ENCODE measurements around the gene NANS.

NANS gene

DNA sequence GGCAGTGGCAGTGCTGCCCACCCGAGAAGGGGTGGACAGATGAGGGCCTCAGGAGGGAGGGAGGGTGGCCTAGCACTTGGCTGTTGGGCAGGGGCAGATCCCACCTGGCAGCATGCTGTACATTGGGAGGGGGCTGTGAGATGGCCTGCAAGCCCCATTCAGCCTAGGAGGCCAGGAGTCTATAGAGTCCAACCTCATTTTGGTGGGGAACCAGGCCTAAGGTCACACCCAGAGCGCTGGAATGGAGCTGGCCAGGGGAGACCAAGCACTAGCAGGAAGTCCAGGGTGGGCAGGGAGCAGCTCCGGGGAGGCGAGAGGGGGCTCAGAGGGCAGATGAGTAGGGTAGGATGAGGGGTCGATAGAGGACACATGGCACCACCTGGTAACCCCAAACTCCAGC, 39.6 kb downstream of the NANS start:
- no peak overlapping the region for H3K4me3 ChIP-seq (ENCODE audit: insufficient read depth, low read depth, low read length)
- no peaks in the 10 kb centered on the region for H3K36me3 ChIP-seq (ENCODE audit: control insufficient read depth, insufficient read depth, low read length)
- no peak overlapping the region for H3K27ac ChIP-seq (ENCODE audit: insufficient read depth, low read depth, low read length, poor library complexity, severe bottlenecking)
- H3K27me3 ChIP-seq (ENCODE audit: control insufficient read depth, insufficient read depth, low read length, poor library complexity, severe bottlenecking), result no peaks in the 10 kb centered on the region
- WGBS, 2 experiments, result 94 to 97% methylated on average over 5 of the region's 5 CpGs
- H3K4me1 ChIP-seq (ENCODE audit: control insufficient read depth, insufficient read depth, low read length), result peaks cover 6% of the 10 kb centered on the region
- no peaks in the 10 kb centered on the region for H3K9me3 ChIP-seq (ENCODE audit: control insufficient read depth, low read length)

DNA sequence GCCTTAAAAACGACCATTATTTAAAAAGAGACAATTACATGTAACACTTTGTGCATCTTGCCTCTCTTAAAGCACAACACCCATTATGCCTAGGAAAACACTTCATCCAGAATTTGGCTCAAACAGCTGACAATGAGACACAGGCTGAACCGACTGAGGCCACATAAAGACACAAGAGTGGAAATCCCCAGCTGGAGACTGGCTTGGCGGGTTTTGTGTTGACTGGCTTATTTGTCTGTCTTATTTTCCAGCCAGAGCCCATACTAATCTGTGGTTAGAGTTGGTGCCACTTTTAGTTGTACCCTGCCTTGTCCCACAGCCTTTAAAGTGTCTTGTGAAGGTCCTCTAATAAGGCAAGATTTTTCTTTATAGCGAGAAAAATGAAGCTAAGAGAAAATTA, 41.3 kb downstream of the NANS start:
- no peak overlapping the region for H3K27ac ChIP-seq (ENCODE audit: insufficient read depth, low read depth, low read length, poor library complexity, severe bottlenecking)
- 79 to 86% methylated on average over 4 of the region's 4 CpGs for whole genome bisulfite sequencing, 2 experiments
- no peaks in the 10 kb centered on the region for H3K4me1 ChIP-seq (ENCODE audit: control insufficient read depth, insufficient read depth, low read length)
- H3K4me3 ChIP-seq (ENCODE audit: insufficient read depth, low read depth, low read length), result no peak overlapping the region
- no peaks in the 10 kb centered on the region for H3K9me3 ChIP-seq (ENCODE audit: control insufficient read depth, low read length)
- no peaks in the 10 kb centered on the region for H3K36me3 ChIP-seq (ENCODE audit: control insufficient read depth, insufficient read depth, low read length)
- H3K27me3 ChIP-seq (ENCODE audit: control insufficient read depth, insufficient read depth, low read length, poor library complexity, severe bottlenecking), result no peaks in the 10 kb centered on the region

DNA sequence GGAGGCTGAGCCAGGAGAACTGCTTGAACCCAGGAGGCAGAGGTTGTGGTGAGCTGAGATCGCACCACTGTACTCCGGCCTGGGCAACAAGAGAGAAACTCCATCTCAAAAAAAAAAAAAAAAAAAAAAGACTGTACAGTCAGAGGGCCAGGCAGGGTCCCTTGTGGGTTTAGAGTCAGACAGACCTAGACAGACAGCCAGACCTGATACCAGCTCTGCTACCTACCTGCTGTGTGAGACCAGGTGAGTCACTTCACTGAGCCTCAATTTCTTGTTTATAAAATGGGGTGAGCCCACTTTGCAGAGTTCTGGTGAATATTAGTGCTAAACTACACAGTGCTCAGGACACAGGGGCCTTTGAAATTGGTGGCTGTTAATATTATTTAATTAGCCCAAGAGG, 42.8 kb downstream of the NANS start:
- H3K27me3 ChIP-seq (ENCODE audit: control insufficient read depth, insufficient read depth, low read length, poor library complexity, severe bottlenecking), result no peaks in the 10 kb centered on the region
- H3K27ac ChIP-seq (ENCODE audit: insufficient read depth, low read depth, low read length, poor library complexity, severe bottlenecking), result no peak overlapping the region
- H3K4me3 ChIP-seq (ENCODE audit: insufficient read depth, low read depth, low read length), result no peak overlapping the region
- no peaks in the 10 kb centered on the region for H3K9me3 ChIP-seq (ENCODE audit: control insufficient read depth, low read length)
- no peaks in the 10 kb centered on the region for H3K36me3 ChIP-seq (ENCODE audit: control insufficient read depth, insufficient read depth, low read length)
- H3K4me1 ChIP-seq (ENCODE audit: control insufficient read depth, insufficient read depth, low read length), result no peaks in the 10 kb centered on the region
- WGBS, 2 experiments, result 86 to 96% methylated on average over 2 of the region's 2 CpGs

DNA sequence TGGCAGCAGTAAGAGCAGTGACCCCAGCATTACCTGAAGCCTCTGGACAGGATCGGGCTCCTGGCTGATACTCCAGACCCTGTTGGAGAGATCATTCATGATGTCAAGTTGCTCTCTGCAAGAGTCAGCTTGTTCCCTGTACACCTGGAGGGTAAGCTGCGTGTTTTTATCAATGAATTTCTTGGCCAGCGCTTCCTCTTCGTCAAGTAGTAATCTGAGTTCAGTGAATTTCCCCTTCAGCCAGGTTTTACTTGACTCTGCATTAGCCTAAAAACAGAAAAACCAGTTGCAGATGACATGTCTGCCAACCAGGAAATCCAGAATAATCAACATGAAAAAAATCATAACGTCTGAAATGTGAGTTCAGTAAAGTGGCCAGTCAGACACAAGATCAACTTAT, 43.4 kb downstream of the NANS start:
- 93 to 95% methylated on average over 5 of the region's 5 CpGs for WGBS, 2 experiments
- Histone ChIP-seq H3K4me1 (ENCODE audit: control insufficient read depth, insufficient read depth, low read length) (no peaks in the 10 kb centered on the region), H3K27me3 (ENCODE audit: control insufficient read depth, insufficient read depth, low read length, poor library complexity, severe bottlenecking) (no peaks in the 10 kb centered on the region), H3K36me3 (ENCODE audit: control insufficient read depth, insufficient read depth, low read length) (no peaks in the 10 kb centered on the region), H3K27ac (ENCODE audit: insufficient read depth, low read depth, low read length, poor library complexity, severe bottlenecking) (no peak overlapping the region), H3K4me3 (ENCODE audit: insufficient read depth, low read depth, low read length) (no peak overlapping the region), H3K9me3 (ENCODE audit: control insufficient read depth, low read length) (no peaks in the 10 kb centered on the region)

DNA sequence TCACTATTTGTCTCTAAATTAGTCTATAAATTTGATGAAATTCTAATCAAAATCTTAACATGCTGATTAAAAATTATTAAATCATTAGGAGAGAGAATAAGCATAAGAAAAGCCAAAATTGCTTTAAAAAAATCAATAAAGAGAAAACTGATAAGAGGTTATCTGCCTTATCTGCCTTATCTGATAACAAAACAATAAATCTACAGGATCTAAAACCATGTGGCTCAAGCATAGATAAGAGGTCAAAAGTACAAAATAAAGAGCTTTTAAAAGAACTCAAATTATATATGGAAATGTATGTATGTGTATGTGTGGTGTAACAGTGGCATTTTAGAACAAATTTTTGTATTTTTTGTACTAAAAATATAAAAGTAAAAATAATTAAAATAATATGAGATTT, 43.9 kb downstream of the NANS start:
- no peaks in the 10 kb centered on the region for H3K4me1 ChIP-seq (ENCODE audit: control insufficient read depth, insufficient read depth, low read length)
- H3K36me3 ChIP-seq (ENCODE audit: control insufficient read depth, insufficient read depth, low read length), result no peaks in the 10 kb centered on the region
- H3K9me3 ChIP-seq (ENCODE audit: control insufficient read depth, low read length), result no peaks in the 10 kb centered on the region
- no peak overlapping the region for H3K4me3 ChIP-seq (ENCODE audit: insufficient read depth, low read depth, low read length)
- no peak overlapping the region for H3K27ac ChIP-seq (ENCODE audit: insufficient read depth, low read depth, low read length, poor library complexity, severe bottlenecking)
- no peaks in the 10 kb centered on the region for H3K27me3 ChIP-seq (ENCODE audit: control insufficient read depth, insufficient read depth, low read length, poor library complexity, severe bottlenecking)

DNA sequence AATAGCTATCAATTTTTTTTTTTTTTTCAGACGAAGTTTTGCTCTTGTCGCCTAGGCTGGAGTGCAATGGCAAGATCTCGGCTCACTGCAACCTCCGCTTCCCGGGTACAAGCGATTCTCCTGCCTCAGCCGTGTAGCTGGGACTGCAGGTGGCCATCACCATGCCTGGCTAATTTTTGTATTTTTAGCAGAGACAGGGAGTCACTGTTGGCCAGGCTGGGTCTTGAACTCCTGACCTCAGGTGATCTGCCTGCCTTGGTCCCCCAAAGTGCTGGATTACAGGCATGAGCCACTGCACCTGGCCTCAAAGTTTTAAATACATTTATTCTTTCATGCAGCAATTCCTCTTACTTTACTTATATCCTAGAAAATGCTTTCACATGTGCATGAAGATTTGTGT, 44.9 kb downstream of the NANS start:
- Histone ChIP-seq H3K9me3 (ENCODE audit: control insufficient read depth, low read length) (no peaks in the 10 kb centered on the region), H3K4me1 (ENCODE audit: control insufficient read depth, insufficient read depth, low read length) (no peaks in the 10 kb centered on the region), H3K27ac (ENCODE audit: insufficient read depth, low read depth, low read length, poor library complexity, severe bottlenecking) (no peak overlapping the region), H3K27me3 (ENCODE audit: control insufficient read depth, insufficient read depth, low read length, poor library complexity, severe bottlenecking) (no peaks in the 10 kb centered on the region), H3K4me3 (ENCODE audit: insufficient read depth, low read depth, low read length) (no peak overlapping the region), H3K36me3 (ENCODE audit: control insufficient read depth, insufficient read depth, low read length) (no peaks in the 10 kb centered on the region)
- 89 to 92% methylated on average over 7 of the region's 7 CpGs for WGBS, 2 experiments

DNA sequence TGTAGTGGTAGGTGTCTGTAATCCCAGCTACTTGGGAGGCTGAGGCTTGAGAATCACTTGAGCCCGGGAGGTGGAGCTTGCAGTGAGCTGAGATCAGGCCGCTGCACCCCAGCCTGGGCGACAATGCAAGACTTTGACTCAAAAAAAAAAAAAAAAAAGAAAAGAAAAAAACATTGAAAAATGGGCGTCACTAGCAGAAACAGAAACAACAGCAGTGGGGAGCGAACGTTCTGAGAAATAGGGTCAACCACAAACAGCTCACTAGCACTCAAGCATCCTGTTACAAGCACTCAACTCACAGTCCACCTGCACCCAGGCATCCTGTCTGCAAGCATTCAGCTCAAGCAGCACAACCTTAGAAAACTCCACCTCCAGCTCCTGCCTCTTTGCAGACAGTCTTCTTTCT, 45.3 kb downstream of the NANS start:
- H3K4me1 ChIP-seq (ENCODE audit: control insufficient read depth, insufficient read depth, low read length), result no peaks in the 10 kb centered on the region
- no peaks in the 10 kb centered on the region for H3K36me3 ChIP-seq (ENCODE audit: control insufficient read depth, insufficient read depth, low read length)
- H3K4me3 ChIP-seq (ENCODE audit: insufficient read depth, low read depth, low read length), result no peak overlapping the region
- no peaks in the 10 kb centered on the region for H3K27me3 ChIP-seq (ENCODE audit: control insufficient read depth, insufficient read depth, low read length, poor library complexity, severe bottlenecking)
- H3K27ac ChIP-seq (ENCODE audit: insufficient read depth, low read depth, low read length, poor library complexity, severe bottlenecking), result no peak overlapping the region
- H3K9me3 ChIP-seq (ENCODE audit: control insufficient read depth, low read length), result peaks cover 2% of the 10 kb centered on the region
- 47 to 50% methylated on average over 6 of the region's 6 CpGs for WGBS, 2 experiments

DNA sequence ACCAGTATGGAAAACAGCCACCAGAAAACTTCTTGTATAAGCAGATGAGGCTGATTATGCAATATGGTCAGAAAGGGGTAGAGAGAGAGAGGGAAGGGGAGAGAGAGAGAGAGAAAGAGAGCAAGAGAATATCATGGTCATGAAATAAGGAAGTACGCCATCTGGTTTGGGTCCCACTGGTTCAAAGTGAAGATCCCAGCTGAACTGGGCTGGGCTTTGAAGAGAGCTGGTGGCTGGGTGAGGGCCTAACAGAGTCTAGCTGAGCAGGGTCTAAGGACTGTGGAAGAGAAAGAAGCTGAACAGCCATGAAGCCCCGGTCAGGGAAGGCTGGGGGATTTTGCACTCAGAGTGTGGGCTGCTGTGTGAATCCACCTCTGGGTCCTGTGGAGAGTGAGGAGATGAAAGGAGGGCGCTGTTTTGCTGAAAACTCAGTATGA, 47.9 kb downstream of the NANS start:
- WGBS, 2 experiments, result 88 to 91% methylated on average over 3 of the region's 3 CpGs
- no peaks in the 10 kb centered on the region for H3K27me3 ChIP-seq (ENCODE audit: control insufficient read depth, insufficient read depth, low read length, poor library complexity, severe bottlenecking)
- no peak overlapping the region for H3K27ac ChIP-seq (ENCODE audit: insufficient read depth, low read depth, low read length, poor library complexity, severe bottlenecking)
- no peaks in the 10 kb centered on the region for H3K4me1 ChIP-seq (ENCODE audit: control insufficient read depth, insufficient read depth, low read length)
- H3K4me3 ChIP-seq (ENCODE audit: insufficient read depth, low read depth, low read length), result no peak overlapping the region
- H3K9me3 ChIP-seq (ENCODE audit: control insufficient read depth, low read length), result peaks cover 4% of the 10 kb centered on the region
- no peaks in the 10 kb centered on the region for H3K36me3 ChIP-seq (ENCODE audit: control insufficient read depth, insufficient read depth, low read length)

DNA sequence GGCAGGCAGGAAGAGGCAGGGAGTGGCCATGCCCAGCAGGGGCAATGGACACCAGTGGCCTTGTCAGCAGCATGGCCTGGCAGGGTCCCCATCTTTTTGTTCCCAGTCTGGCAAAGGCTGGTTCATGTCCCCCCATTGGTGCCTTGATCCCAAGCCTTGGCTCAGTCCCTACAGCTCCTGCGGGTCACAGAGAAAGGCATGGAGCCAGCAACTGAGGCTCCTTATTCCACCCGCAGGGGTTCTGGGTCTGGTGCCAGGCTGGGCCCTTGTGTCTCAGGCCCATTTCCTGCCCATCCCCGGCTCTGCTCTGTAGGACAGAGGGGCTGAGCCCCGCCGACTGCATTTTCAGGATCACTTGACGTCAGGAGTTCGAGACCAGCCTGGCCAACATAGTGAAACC, 48.5 kb downstream of the NANS start:
- no peaks in the 10 kb centered on the region for H3K36me3 ChIP-seq (ENCODE audit: control insufficient read depth, insufficient read depth, low read length)
- H3K9me3 ChIP-seq (ENCODE audit: control insufficient read depth, low read length), result peaks cover 4% of the 10 kb centered on the region
- no peaks in the 10 kb centered on the region for H3K27me3 ChIP-seq (ENCODE audit: control insufficient read depth, insufficient read depth, low read length, poor library complexity, severe bottlenecking)
- WGBS, 2 experiments, result 92 to 93% methylated on average over 7 of the region's 7 CpGs
- H3K4me1 ChIP-seq (ENCODE audit: control insufficient read depth, insufficient read depth, low read length), result no peaks in the 10 kb centered on the region
- H3K4me3 ChIP-seq (ENCODE audit: insufficient read depth, low read depth, low read length), result no peak overlapping the region
- no peak overlapping the region for H3K27ac ChIP-seq (ENCODE audit: insufficient read depth, low read depth, low read length, poor library complexity, severe bottlenecking)

DNA sequence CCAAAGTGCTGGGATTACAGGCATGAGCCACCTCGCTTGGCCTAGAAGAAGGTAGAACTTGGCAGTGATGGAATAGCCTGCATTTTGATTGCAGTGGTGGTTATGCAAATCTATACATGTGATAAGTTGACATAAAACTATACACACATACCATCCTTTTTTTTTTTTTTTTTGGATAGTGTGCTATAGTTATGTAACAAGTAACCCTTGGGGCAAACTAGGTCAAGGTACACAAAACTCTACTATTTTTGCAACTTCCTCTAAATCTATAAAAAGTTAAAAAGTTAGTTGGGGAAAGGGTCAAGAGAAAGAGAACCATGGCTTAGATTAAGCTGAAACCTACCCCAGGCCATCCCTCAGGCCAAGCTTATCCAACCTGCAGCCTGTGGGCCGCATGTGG, 51.4 kb downstream of the NANS start:
- Histone ChIP-seq H3K4me3 (ENCODE audit: insufficient read depth, low read depth, low read length) (no peak overlapping the region), H3K9me3 (ENCODE audit: control insufficient read depth, low read length) (peaks cover 4% of the 10 kb centered on the region), H3K36me3 (ENCODE audit: control insufficient read depth, insufficient read depth, low read length) (no peaks in the 10 kb centered on the region), H3K4me1 (ENCODE audit: control insufficient read depth, insufficient read depth, low read length) (no peaks in the 10 kb centered on the region), H3K27me3 (ENCODE audit: control insufficient read depth, insufficient read depth, low read length, poor library complexity, severe bottlenecking) (no peaks in the 10 kb centered on the region), H3K27ac (ENCODE audit: insufficient read depth, low read depth, low read length, poor library complexity, severe bottlenecking) (no peak overlapping the region)
- 89 to 95% methylated on average over 2 of the region's 2 CpGs for WGBS, 2 experiments

DNA sequence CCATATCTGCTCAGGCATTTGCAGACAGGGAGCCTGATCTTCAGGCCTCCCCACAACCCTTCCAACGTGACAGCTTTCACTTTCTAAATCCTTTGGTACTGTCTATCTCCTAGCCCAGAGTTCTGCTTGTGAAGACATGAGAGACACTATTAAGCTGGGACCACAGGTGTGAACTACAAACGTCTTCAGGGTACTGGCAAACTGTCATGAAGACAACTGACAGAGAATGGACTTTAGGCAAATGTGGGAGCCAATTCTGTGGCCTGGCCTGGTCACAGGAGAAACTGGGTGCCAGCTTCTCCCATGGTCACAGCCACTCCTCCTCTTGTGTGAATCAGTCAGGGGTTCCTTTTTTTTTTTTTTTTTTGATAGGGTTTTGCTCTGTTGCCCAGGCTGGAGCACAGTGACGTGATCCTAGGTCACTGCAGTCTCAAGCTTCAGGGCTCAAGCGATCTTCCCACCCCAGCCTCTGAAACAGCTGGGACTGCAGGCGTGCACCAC, 52.0 kb downstream of the NANS start:
- H3K27ac ChIP-seq (ENCODE audit: insufficient read depth, low read depth, low read length, poor library complexity, severe bottlenecking), result no peak overlapping the region
- H3K4me1 ChIP-seq (ENCODE audit: control insufficient read depth, insufficient read depth, low read length), result no peaks in the 10 kb centered on the region
- whole genome bisulfite sequencing, 2 experiments, result 88 to 90% methylated on average over 4 to 5 of the region's 5 CpGs
- no peak overlapping the region for H3K4me3 ChIP-seq (ENCODE audit: insufficient read depth, low read depth, low read length)
- H3K36me3 ChIP-seq (ENCODE audit: control insufficient read depth, insufficient read depth, low read length), result no peaks in the 10 kb centered on the region
- no peaks in the 10 kb centered on the region for H3K27me3 ChIP-seq (ENCODE audit: control insufficient read depth, insufficient read depth, low read length, poor library complexity, severe bottlenecking)
- peaks cover 4% of the 10 kb centered on the region for H3K9me3 ChIP-seq (ENCODE audit: control insufficient read depth, low read length)

Data from ectodermal cell (in vitro differentiated cells).